Liver (tissue), 9 donors: Measurements from ENCODE around the gene SMARCD2. TPM values are rescaled to one million over a fixed set of nuclear protein-coding genes. Genes with fewer than 3 reads are reported as not detected.
"Not testable (repeated sequence)": the region's sequence is repeated elsewhere in the genome, so short reads cannot be mapped to it uniquely, and the experiment has no call there.

Experiments used
- DNase-seq: peaks from one replicate; pipeline ENCODE4 v3.0.0-alpha.2; 2017; ENCODE audit warnings: low spot score
- H3K27ac ChIP-seq, 2 donors: one replicate each; pipeline ENCODE4 v1.7.0; 2013; ENCODE audit warnings: inconsistent platforms in 2 of 2, low read length in 2 of 2, control low read depth in 1 of 2, low read depth in 1 of 2, mild to moderate bottlenecking in 1 of 2
- H3K27me3 ChIP-seq, 4 donors: one replicate each; pipeline versions ENCODE4 v1.6.1 to v1.7.0; 2013; ENCODE audit warnings: low read length in 3 of 4, inconsistent platforms in 1 of 4, mild to moderate bottlenecking in 1 of 4, moderate library complexity in 1 of 4; ENCODE audit not compliant: control insufficient read depth in 4 of 4, insufficient read depth in 4 of 4
- H3K36me3 ChIP-seq, 4 donors: one replicate each; pipeline versions ENCODE4 v1.6.1 to v1.7.0; 2013; ENCODE audit warnings: low read length in 3 of 4, mild to moderate bottlenecking in 3 of 4, low read depth in 1 of 4, moderate library complexity in 1 of 4; ENCODE audit not compliant: control insufficient read depth in 4 of 4, insufficient read depth in 3 of 4
- H3K4me1 ChIP-seq, 4 donors: one replicate each; pipeline versions ENCODE4 v1.6.1 to v1.7.0; 2013; ENCODE audit warnings: low read length in 3 of 4, mild to moderate bottlenecking in 3 of 4, moderate library complexity in 1 of 4; ENCODE audit not compliant: control insufficient read depth in 4 of 4, insufficient read depth in 4 of 4
- H3K4me3 ChIP-seq, 3 donors: one replicate each; pipeline versions ENCODE4 v1.6.1 to v1.7.0; 2013; ENCODE audit warnings: low read length in 3 of 3, control low read depth in 1 of 3, low read depth in 1 of 3, mild to moderate bottlenecking in 1 of 3
- H3K9ac ChIP-seq, 2 donors: one replicate each; pipeline ENCODE4 v1.7.0; 2013; ENCODE audit warnings: low read length in 2 of 2, mild to moderate bottlenecking in 2 of 2, moderate library complexity in 2 of 2, control low read depth in 1 of 2, low read depth in 1 of 2
- H3K9me3 ChIP-seq, 4 donors: one replicate each; pipeline versions ENCODE4 v1.6.1 to v1.7.0; 2013; ENCODE audit warnings: low read length in 3 of 4; ENCODE audit not compliant: control insufficient read depth in 4 of 4
- ZBTB33 ChIP-seq: IDR thresholded peaks from 2 replicates; pipeline ENCODE4 v1.6.1; 2016; ENCODE audit warnings: antibody characterized with exemption
- WGBS: extraction: QIAGEN DNeasy Blood & Tissue Kit; methylation state at CpG from one replicate; pipeline ENCODE4 v1.1.7; 2013; 5-methylcytosine and 5-hydroxymethylcytosine counted together
- polyA plus RNA-seq, 2 donors: library from polyadenylated mRNA; stranded (reverse) in 1 of 2; unstranded in 1 of 2; fragments of 200-250 nt in 1 of 2; fragments of >200 nt in 1 of 2; fragmentation: Nextera tagmentation in 1 of 2; extraction: Ambion mirVana in 1 of 2; gene quantifications; one replicate each; pipeline versions ENCODE4 v1.2.1 to v1.2.3, GENCODE V29; 2013 to 2015
- total RNA-seq, 2 donors: library from RNA; depleted of rRNA; stranded (reverse); fragments of >200 nt; gene quantifications; one replicate each; pipeline ENCODE4 v1.2.3, GENCODE V29; 2014
- donor health status: healthy.
- donor health status: healthy.
- donor health status: healthy.
- donor health status: healthy.
- donor health status: healthy.

The SMARCD2 gene
- total and polyA plus RNA-seq, 4 donors, result 14.5 to 67.9 (median 39.4) TPM

GRCh38 chr17:63880706-63881105 lies 38.2 kb upstream of the SMARCD2 start:
- Histone ChIP-seq H3K27ac (no peak overlapping the region), H3K9me3 (no peaks in the 10 kb centered on the region), H3K27me3 (no peaks in the 10 kb centered on the region), H3K9ac (no peak overlapping the region), H3K4me3 (no peak overlapping the region), H3K36me3 (no peaks in the 10 kb centered on the region), H3K4me1 (no peaks in the 10 kb centered on the region)
- 87% methylated on average over 12 of the region's 12 CpGs for WGBS
- TF ChIP-seq ZBTB33, result no peak
- DNase-seq, result no peak

GRCh38 chr17:63878413-63878812 lies 35.9 kb upstream of the SMARCD2 start:
- WGBS, result 82% methylated on average over 9 of the region's 9 CpGs
- H3K36me3 ChIP-seq, H3K27ac ChIP-seq, H3K4me1 ChIP-seq, H3K27me3 ChIP-seq, DNase-seq, H3K4me3 ChIP-seq, H3K9ac ChIP-seq, H3K9me3 ChIP-seq: not testable (repeated sequence)

DNA sequence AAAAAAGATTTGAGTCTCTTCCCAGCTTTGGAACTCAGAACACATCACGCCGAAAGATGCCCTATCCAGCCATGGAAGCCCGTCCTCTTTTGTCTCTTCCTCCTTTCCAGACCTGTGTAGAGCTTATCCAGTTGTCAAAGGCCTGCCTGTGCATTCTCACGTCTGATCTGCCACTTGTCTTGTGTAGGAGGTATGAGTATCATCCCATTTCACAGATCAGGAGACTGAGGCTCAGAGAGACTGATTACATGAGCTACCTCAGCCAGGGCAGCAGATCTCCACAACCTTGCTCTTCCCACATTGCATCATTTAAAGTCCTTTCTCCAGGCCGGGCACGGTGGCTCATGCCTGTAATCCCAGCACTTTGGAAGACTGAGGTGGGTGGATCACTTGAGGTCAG lies 32.2 kb upstream of the SMARCD2 start:
- WGBS, result 76% methylated on average over 5 of the region's 6 CpGs
- H3K27me3 ChIP-seq, H3K4me3 ChIP-seq: not testable (repeated sequence)

DNA sequence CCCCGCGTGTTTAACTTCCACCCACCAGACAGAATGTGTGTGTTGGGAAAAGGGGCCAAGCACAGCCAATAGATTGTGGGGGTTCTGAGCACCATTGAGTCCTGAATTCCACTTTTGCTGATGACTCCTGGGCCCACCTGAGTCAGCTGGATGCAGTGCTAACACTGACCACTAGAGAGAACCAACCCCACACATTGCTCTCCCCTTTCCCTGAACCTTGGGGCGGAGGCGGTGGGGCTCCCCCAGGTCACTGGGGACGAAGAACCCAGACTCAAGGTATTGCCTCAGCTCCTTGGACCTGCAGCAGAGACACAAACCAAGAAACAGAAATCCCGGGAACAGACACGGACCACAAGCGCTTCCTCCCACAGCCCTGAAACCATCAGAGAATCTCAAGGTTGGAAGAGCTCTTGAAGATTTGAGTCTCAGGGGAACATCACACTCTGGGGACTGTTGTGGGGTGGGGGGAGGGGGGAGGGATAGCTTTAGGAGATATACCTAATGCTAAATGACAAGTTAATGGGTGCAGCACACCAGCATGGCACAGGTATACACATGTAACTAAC lies 31.7 kb upstream of the SMARCD2 start:
- H3K9ac ChIP-seq, H3K9me3 ChIP-seq, H3K4me1 ChIP-seq, H3K27me3 ChIP-seq, H3K27ac ChIP-seq, DNase-seq, H3K4me3 ChIP-seq, H3K36me3 ChIP-seq: not testable (repeated sequence)
- WGBS, result 86% methylated on average over 6 of the region's 8 CpGs

More for the DNA sequence above, 32.2 kb upstream of the SMARCD2 start:
- DNase-seq, H3K27ac ChIP-seq, H3K4me1 ChIP-seq, H3K9me3 ChIP-seq, H3K9ac ChIP-seq, H3K36me3 ChIP-seq: not testable (repeated sequence)

- WGBS, result 71% methylated on average over 6 of the region's 7 CpGs
- not testable (repeated sequence) for DNase-seq, H3K27me3 ChIP-seq, H3K36me3 ChIP-seq, H3K4me1 ChIP-seq, H3K9ac ChIP-seq, H3K27ac ChIP-seq, H3K4me3 ChIP-seq, H3K9me3 ChIP-seq
Measured at GRCh38 chr17:63873577-63873976, 31.1 kb upstream of the SMARCD2 start, which contains the start of gene CSH2. TSS of gene CSH2 (minus strand) at chr17:63873677. CDS start at chr17:63873614, 63 bp downstream.

DNA sequence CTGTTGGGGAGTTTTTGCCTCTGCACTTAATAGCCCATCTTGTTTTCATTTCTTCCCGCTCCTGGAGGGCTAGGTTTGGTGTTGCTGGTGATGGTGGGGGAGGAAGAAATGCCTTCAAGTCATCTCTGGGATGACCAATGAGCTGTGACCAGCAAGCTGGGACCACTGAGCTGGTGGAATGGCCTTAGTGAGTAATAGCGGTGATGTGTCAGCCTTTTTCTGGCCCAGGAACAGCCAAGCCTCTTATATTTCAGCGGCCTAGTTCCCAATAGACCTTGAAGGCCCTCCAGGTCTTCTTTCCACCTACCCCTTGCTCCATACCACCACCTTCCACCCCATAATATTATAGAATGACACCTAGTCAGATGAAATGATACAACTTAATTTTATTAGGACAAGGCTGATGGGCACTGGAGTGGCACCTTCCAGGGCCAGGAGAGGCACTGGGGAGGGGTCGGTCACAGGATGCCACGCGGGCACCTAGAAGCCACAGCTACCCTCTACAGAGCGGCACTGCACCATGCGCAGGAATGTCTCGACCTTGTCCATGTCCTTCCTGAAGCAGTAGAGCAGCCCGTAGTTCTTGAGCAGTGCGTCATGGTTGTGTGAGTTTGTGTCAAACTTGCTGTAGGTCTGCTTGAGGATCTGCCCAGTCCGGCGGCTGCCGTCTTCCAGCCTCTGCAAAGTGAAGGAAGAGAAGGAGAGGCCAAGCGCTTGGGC lies 29.3 kb upstream of the SMARCD2 start:
- not testable (repeated sequence) for H3K9ac ChIP-seq, H3K27ac ChIP-seq, H3K9me3 ChIP-seq, H3K4me3 ChIP-seq, H3K4me1 ChIP-seq, DNase-seq, H3K27me3 ChIP-seq, H3K36me3 ChIP-seq
- WGBS, result 94% methylated on average over 12 of the region's 15 CpGs

DNA sequence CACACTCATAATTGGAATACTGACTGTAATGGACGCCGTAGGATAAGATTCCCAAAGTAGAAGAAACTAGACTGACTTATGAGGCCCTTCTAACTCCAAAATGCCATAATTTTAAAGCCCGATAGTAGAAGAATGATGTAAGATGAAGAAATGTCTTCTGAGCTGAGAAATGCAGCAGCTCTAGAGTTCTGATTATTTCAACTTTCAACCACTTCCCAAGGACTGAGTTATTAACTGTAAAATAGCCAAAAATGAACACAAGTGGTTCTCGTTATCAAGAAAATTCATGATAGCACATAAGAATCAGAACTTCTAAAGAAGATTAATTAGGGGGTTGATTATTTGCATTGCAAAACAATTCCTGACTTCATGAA lies 27.8 kb upstream of the SMARCD2 start:
- not testable (repeated sequence) for H3K4me1 ChIP-seq, H3K27me3 ChIP-seq, H3K4me3 ChIP-seq, H3K27ac ChIP-seq, DNase-seq, H3K9ac ChIP-seq, H3K9me3 ChIP-seq, H3K36me3 ChIP-seq
- 89% methylated on average over 4 of the region's 4 CpGs for WGBS
